GM20000 (cell line): ENCODE results near the gene CELF2.

Experiments used
- DNase-seq: peaks from one replicate; pipeline ENCODE4 v3.0.0; 2012; ENCODE audit warnings: low spot score
- TF ChIP-seq, protein P1 (sequence below): IDR thresholded peaks from 2 replicates; pipeline ENCODE4 v1.5.1; 2012; ENCODE audit warnings: mild to moderate bottlenecking, control low read depth; ENCODE audit errors: extremely low read depth, missing control alignments

CELF2 gene

DNA sequence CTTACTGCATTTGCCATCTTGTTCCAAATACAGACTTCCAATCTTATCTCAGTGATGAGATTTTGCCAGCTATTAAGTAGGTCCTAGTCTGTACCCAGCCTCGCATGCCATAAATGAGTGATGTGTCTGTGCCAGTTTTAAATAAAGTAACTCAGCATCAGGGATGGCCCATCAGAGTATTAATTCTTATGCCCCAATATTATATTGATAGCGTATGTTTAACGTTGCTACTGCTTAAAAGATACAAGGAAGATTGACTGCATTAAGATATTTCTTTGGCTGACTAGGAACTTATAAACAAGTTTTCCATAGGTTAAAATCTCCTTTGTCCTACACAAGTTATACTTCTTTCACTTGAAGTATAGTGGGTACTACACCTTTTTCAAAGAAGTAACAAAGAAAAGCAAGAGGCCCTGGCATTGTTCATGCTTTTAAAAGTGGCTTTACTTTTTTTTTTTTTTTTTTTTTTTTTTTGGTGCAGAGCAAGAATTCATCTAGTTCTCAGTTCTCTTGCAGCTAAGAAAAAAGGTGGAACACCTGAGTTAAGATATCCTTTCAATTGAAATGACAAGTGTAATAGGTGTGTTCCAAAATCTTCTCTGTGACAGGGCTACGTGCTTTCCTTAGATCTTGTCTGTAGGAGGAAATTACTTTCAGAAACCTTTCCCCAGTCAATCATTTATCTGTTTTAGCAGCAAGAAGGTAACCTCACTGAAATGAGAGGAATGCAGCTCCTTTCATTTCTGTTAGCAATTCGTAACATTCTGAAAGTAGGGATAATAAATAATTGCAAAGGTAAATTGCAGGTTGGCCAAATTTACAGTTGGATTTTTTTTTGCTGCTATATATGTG, 245.0 kb downstream of the CELF2 start:
- DNase-seq, result no peak
- TF ChIP-seq, protein P1, sequence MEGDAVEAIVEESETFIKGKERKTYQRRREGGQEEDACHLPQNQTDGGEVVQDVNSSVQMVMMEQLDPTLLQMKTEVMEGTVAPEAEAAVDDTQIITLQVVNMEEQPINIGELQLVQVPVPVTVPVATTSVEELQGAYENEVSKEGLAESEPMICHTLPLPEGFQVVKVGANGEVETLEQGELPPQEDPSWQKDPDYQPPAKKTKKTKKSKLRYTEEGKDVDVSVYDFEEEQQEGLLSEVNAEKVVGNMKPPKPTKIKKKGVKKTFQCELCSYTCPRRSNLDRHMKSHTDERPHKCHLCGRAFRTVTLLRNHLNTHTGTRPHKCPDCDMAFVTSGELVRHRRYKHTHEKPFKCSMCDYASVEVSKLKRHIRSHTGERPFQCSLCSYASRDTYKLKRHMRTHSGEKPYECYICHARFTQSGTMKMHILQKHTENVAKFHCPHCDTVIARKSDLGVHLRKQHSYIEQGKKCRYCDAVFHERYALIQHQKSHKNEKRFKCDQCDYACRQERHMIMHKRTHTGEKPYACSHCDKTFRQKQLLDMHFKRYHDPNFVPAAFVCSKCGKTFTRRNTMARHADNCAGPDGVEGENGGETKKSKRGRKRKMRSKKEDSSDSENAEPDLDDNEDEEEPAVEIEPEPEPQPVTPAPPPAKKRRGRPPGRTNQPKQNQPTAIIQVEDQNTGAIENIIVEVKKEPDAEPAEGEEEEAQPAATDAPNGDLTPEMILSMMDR, result no peak

DNA sequence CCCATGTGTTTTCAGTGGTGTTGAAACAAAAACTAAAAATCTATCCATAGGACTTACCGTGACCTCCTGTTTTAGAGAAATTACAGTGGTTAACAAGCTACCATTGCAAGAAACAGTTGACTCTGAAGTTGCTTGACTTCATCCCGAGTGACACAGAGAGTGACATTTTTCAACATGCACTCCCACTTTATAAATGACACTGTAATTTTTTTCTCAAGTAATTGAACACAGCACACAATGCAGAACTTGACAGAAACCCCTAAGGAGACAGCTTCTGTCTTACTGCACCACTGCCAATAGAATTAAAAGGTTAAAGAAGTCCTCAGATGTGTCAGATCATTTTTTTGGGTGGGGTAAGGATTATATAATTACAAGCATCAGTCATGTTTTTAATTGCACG, 246.1 kb downstream of the CELF2 start:
- DNase-seq, result no peak
- TF ChIP-seq, protein P1, result no peak

DNA sequence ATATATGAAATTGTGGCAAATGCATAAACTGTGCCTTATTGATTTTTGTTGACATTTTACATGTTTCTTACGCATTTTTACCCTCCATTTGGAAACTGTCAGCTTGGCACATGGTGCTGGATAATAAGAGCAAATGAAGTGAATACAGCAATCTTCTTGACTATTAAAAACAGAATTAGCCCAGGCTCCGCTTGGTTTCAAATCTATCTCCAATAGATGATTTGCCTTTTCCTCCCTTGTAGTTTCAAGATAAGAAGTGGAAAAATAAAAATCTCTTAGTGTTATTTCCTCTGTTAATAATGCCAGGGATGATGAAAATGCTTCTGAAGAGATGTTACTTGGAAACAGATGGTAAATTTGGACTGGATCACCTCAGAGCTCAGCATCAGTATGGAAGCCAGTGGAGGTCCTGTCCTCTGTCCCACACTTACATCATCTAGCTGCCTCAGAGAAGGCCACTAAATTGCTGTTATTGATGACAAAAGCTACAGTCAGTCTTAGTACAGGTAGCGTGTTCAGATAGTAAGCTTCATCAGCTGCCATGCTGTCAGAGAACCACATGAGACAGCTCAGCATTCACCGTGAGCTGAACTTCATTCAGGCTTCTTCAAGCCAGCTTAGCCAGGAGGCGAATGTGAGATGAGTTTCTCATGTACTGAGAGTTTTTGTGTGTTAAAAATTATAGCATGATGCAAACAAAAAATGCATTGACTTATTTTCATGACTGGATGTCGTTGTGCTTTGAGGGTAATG, 246.8 kb downstream of the CELF2 start:
- DNase-seq, result no peak
- TF ChIP-seq, protein P1, result no peak

DNA sequence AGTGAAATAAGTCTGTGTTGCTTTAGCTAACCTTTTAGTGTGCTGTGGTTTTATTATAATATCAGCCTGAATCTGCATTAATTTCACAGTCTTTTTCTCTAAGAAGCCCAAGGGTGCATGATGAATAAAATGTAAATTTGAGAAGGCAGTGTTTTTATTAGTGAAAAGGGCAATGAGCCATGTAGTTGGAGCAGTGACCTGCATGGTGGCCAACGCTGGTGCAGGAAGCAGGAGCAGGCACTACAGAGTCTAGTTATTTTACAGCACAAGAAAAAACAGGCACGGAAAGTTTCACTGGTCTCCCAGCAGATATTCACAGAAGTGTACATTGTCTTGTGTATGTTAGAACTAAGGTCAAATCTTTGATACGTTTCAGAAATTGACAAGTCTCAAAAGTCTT, 247.8 kb downstream of the CELF2 start:
- DNase-seq, result no peak
- TF ChIP-seq, protein P1, result no peak

DNA sequence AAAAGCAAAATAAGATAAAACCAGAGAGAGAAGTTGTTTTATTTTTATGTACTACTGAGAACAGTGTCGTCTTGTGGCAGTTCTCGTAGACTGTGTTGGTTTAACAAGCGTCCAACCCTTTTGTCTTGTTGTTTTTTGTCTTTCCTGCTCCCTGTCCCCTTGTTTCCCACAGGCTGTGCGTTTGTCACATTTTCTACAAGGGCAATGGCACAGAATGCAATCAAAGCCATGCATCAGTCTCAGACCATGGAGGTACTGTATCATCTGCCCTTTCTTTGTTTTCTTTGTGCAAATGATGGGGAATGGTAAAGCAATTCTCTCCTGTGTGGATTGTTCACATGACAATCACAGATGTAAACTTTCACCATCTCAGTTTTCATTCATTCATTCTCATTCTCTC, 248.8 kb downstream of the CELF2 start:
- TF ChIP-seq, protein P1, result no peak
- DNase-seq, result no peak

DNA sequence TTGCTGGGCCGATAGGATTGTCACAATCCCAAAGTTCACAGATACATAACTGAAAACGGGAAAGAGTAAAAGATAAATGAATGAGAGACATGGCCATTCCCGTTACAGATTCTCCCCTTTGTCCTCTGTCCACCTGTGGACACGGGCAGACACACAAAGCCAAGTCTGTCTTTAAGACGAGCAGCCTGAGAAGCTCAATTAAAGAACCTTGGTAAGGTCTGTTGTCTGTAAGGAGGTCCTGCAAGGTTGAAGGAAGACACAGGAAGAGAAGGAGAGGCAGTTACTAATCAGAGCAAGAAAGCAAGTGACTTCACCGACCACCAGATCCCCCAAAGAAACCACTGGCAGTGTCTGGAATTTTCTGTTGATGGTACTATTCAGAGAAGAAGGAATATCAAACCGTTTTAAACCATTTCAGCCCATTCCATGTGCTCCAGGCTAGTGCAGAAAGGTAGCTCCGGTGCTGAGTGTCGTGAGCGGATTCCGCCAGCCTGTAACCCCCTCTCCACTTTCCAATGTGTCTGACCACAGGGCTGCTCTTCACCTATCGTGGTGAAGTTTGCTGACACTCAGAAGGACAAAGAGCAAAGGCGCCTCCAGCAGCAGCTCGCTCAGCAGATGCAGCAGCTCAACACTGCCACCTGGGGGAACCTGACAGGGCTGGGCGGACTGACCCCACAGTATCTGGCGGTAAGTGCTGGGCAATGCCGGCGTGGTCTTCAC, 252.6 kb downstream of the CELF2 start:
- TF ChIP-seq, protein P1, result peak; percentile 52
- peak; percentile 65 for DNase-seq

DNA sequence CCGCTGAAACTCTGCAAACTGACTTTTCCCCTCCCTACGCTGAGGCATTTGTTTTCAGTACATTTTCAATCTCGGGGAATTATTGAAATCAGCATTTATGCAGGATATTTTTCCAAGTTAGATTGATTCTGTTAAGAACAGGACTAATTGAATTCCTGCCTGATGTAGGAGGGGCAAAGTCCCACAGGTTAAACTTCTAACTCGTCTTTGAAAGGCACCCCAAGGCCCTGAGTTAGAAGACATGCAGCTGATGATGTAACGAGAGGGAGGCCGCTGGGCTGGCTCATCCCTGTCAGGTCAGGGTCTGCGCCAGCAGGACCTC, 253.1 kb downstream of the CELF2 start:
- TF ChIP-seq, protein P1, result no peak
- DNase-seq, result no peak
